ENCODE results near the gene C1QTNF8.

The C1QTNF8 gene

GRCh38 chr16:1127101-1127500 is 31.1 kb upstream of the C1QTNF8 start:
- no peak for DNase-seq (ENCODE audit: low read depth)

GRCh38 chr16:1126586-1126985 is 30.5 kb upstream of the C1QTNF8 start:
- no peak for DNase-seq (ENCODE audit: low read depth)

GRCh38 chr16:1126044-1126443 is 30.0 kb upstream of the C1QTNF8 start:
- DNase-seq (ENCODE audit: low read depth), result no peak

DNA sequence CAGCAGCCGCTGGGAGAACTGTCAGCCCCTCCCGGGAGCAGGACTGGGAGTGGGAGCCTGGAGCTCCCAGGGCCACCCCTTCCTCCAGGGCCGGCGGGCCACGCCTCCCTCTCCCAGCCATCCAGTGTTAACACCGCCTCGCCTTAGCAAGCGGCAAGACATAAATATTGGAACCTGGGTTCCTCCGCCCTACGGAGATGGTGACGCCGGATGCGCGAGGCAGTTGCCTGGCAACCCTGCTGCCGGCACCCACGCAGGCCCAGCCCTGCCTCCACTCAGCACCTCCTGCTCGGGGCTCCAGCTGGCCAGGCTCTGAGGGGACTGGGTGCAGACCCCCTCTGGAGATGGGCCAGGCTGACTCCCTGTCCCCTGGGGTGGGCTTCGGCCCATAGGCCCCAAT is 29.4 kb upstream of the C1QTNF8 start:
- no peak for DNase-seq (ENCODE audit: low read depth)

GRCh38 chr16:1124795-1125194 is 28.8 kb upstream of the C1QTNF8 start:
- DNase-seq (ENCODE audit: low read depth), result no peak

- DNase-seq (ENCODE audit: low read depth), result no peak
These were observed 28.2 kb upstream of the C1QTNF8 start for GRCh38 chr16:1124291-1124690.

DNA sequence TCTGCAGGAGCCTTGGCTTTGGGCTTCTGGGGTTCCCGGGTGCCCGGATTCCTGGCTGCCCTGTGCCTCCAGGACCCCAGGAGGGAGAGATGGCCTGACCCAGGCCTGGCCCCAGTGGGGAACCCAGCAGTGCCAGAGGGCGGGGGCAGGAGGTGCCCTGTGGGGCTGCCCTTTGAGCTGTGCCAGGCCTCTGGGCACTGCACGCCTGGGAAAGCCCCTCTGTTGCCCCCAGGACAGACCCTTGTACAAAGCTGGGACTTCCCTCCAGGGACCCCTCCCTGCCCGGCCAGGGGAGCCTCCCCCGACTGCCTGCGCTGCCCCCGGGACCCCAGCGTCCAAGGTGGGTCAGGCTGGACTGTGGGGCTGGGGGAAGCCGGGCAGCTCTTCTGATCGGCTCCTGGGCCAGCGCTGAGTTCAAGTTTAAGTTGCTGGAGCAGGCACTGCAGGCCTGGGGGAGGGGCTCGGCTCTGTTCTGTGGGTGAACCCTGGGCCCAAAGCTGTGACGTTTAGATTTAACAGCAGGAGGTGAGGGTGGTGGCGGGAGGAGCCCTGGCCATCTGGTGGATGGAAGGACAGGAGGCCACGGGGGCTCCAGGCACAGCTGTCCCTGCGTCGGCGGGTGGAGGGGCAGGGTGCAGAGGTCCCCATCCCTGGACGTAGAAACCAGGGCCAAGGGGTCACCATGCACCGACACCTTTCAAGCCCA is 27.6 kb upstream of the C1QTNF8 start:
- DNase-seq (ENCODE audit: low read depth), result no peak

DNA sequence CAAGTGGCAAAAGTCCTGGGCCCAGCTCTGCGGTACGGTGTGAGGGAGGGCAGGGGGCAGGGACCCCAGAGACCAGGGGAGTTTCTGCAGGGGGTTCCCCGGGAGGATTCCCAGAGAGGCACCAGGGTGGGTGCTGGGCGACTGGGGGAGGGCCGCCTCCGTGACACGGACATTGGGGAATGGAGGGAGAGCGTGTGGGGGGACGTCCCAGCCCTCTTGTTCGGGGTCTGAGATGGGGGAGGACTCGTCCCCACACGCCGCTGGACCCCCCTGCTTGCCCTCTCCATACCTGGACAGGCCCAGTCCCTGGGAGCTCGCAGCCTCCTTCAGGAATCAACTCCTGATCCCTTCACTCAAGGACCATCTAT is 26.3 kb upstream of the C1QTNF8 start:
- DNase-seq (ENCODE audit: low read depth), result no peak

- no peak for DNase-seq (ENCODE audit: low read depth)
These were observed 25.8 kb upstream of the C1QTNF8 start for GRCh38 chr16:1121601-1122397.

DNA sequence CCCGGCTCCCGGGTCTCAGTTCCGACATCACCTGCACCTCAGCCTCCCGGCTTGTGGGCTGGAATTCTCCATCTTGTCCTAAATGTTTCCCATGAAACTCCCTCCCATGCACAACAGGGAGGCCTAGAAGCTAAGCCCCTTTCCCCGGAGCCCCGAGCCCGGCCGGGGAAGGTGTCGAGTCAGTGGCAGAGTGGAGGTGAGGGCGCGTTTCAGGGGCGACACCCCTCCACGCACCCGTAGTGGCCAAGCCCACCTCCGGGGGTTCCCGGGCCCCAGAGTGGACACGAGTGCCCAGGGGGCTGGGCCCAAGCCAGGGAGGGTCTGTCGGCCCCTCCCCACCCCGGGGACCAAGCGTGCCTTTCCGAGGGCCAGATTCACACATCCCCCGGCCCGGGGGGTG is 25.0 kb upstream of the C1QTNF8 start:
- no peak for DNase-seq (ENCODE audit: low read depth)

DNA sequence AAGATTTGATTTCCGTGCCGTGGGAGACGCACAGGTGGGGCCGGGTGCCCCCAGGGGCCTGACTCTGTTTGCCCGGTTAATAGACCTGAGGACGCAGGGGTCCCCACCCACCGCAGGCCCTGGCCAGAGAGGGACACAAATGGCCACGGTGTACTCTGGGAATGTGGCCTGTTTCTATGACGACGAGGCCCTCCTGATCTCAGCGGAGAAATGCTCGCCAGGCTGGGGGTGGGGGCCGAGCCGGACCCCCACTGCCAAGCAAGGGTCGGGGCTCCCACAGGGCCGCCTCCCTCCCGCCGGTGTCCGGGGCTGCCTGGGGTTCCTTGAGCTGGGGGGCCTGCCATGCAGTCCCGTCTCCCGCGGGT is 24.5 kb upstream of the C1QTNF8 start:
- DNase-seq (ENCODE audit: low read depth), result no peak

DNA sequence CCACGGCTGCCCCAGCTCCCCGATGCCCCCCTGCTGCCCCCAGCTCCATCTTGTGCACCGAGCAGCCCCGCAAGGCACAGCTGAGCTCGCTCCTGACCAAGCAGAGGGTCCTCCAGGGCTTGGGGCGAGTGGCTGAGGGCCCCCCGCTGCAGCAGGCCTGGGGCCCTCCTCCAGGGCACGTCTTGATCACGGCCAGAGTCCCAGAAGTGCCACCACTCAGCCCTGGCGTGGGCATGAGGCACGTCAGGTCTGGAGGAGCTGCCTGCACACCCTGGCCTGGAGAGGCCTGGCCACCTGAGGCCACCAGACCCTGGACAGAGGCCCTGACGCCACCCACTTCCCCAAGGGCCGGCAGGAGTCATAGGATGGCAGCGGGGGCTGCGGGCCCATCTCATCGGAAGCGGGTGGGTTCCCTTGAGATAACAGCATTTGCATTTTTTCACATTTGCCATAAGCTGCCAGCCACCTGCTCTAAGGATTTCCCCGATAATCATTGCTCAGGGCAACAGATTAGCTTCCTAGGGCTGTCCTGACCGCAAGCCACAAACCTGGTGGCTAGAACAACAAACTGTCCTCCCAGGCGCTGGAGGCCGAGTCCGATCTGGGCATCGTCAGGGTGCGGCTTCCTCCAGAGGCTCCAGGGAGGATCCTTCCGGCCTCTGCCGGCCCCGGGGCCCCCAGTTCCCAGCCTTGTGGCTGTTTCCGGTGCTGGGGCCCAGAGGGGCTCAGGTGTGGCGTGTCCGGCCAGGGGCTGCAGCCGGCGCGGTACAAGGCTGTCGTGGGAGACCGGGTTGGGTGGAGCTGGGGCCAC is 23.9 kb upstream of the C1QTNF8 start:
- no peak for DNase-seq (ENCODE audit: low read depth)

- DNase-seq (ENCODE audit: low read depth), result no peak
These were observed 23.1 kb upstream of the C1QTNF8 start for GRCh38 chr16:1119129-1119528.

DNA sequence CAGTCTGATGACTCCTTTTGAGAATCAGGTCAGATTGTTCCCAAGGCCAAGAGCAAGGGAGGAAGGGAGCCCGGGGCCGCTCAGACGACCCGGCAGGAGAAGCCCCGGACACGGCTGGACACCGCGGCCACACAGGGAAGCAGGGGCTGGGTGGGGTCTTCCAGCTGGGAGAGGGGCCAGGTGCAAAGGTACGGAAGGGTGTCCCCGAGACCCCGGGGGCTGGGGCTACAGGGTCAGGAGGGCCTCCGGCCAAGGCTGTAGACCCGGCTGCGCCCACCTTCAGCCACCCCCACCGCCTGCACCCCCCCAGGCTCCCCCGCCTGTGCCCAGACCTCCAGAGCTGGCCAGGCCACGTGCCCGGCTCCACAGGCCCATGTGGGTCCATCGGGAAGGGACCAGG is 21.9 kb upstream of the C1QTNF8 start:
- no peak for DNase-seq (ENCODE audit: low read depth)

DNA sequence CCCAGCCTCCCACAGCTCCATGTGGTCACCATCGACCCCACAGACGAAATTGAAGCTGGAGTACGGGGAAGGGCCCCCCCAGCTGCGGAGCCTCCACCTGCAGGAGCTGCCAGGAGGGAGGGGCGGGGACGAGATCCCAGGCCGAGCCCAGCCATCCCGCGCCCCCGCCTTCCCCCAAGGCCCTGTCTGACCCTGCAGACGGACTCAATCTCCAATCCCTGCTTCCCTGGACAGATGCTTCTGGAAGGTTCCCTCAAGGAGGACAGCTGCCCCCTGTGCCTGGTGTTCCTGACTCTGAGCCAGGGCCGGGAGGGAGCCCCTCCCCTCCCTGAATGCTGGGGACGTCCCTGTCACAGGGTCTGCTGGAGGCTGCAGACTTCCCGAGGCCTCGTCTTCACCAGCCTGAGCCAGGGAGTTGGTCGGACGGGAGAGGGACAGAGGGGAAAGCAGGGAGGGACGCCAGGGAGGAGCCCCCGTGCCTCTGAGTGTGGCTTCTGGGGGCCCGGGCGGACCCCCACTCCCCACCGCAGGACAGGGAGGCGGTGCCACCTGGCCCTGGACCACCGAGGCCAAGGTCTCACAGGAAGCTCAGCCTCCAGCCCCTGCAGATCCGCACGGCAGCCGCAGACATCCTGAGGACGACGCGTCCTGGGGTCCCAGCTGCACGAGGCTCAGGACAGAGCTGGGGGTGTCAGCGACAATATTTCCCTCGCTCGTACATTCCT is 21.3 kb upstream of the C1QTNF8 start:
- DNase-seq (ENCODE audit: low read depth), result no peak

GRCh38 chr16:1116693-1117077 is 20.6 kb upstream of the C1QTNF8 start:
- no peak for DNase-seq (ENCODE audit: low read depth)

GRCh38 chr16:1113889-1114526 is 18.0 kb upstream of the C1QTNF8 start:
- no peak for DNase-seq (ENCODE audit: low read depth)

- DNase-seq (ENCODE audit: low read depth), result no peak
These were observed 17.4 kb upstream of the C1QTNF8 start for GRCh38 chr16:1113489-1113888.

- DNase-seq (ENCODE audit: low read depth), result no peak
These were observed 16.6 kb upstream of the C1QTNF8 start for GRCh38 chr16:1112506-1113184.

DNA sequence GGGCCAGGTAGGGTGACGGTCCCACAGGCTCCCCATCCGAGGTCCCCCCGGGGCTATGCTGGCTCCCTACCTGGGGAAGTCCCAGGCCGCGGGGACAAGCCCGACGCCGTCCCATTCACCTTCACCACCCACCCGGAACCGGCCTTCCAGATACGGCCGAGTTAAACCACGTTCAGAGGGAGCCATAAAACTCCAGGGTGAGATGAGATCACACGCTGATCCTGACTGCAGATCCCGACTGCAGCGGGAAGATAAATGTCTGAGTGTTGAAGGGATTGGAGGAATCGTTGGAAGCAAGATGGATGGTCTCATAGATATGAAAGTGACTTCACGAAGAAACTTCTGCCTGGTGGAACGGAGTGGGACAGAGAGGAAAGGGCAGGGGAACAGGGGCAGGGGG is 13.6 kb upstream of the C1QTNF8 start:
- no peak for DNase-seq (ENCODE audit: low read depth)
